ENCODE measurements around the gene ERC2.
"Not testable (repeated sequence)": the region's sequence is repeated elsewhere in the genome, so short reads cannot be mapped to it uniquely, and the experiment has no call there.

The ERC2 gene

GRCh38 chr3:56468184-56469106, at the start of gene ERC2:
Gene ERC2, minus strand, starts transcription at chr3:56468467.
- DNase-seq, result no peak

GRCh38 chr3:56502738-56503137, 34.5 kb upstream of the ERC2 start:
- no peak for DNase-seq

- not testable (repeated sequence) for DNase-seq
Measured at GRCh38 chr3:56496376-56496775, 28.1 kb upstream of the ERC2 start.

GRCh38 chr3:56494679-56495322, 26.5 kb upstream of the ERC2 start:
- peak; percentile 45 for DNase-seq

GRCh38 chr3:56491566-56491965, 23.3 kb upstream of the ERC2 start:
- no peak for DNase-seq

GRCh38 chr3:56488812-56489600, 20.7 kb upstream of the ERC2 start:
- DNase-seq, result no peak

GRCh38 chr3:56484525-56485032, 16.3 kb upstream of the ERC2 start:
- DNase-seq, result no peak

GRCh38 chr3:56484122-56484521, 15.9 kb upstream of the ERC2 start:
- DNase-seq, result no peak

- no peak for DNase-seq
Measured at GRCh38 chr3:56477646-56478045, 9.4 kb upstream of the ERC2 start.

- no peak for DNase-seq
Measured at GRCh38 chr3:56476771-56477170, 8.5 kb upstream of the ERC2 start.

- no peak for DNase-seq
Measured at GRCh38 chr3:56471771-56472170, 3.5 kb upstream of the ERC2 start.

GRCh38 chr3:56469141-56469540, 874 bp upstream of the ERC2 start:
- no peak for DNase-seq

- DNase-seq, result no peak
Measured at GRCh38 chr3:56467801-56468183, 475 bp downstream of the ERC2 start.

GRCh38 chr3:56467108-56467507, 1.2 kb downstream of the ERC2 start:
- no peak for DNase-seq

GRCh38 chr3:56459719-56460118, 8.5 kb downstream of the ERC2 start:
- no peak for DNase-seq

- no peak for DNase-seq
Measured at GRCh38 chr3:56459104-56459496, 9.2 kb downstream of the ERC2 start.

GRCh38 chr3:56458496-56459103, 9.7 kb downstream of the ERC2 start:
- DNase-seq, result no peak

GRCh38 chr3:56456117-56456516, 12.2 kb downstream of the ERC2 start:
- DNase-seq, result no peak

GRCh38 chr3:56453011-56453410, 15.3 kb downstream of the ERC2 start:
- DNase-seq, result no peak

- DNase-seq, result no peak
Measured at GRCh38 chr3:56452085-56452484, 16.2 kb downstream of the ERC2 start.

- no peak for DNase-seq
Measured at GRCh38 chr3:56443372-56443771, 24.9 kb downstream of the ERC2 start.

- DNase-seq, result no peak
Measured at GRCh38 chr3:56428667-56429066, 39.6 kb downstream of the ERC2 start.

- DNase-seq, result no peak
Measured at GRCh38 chr3:56424885-56425284, 43.4 kb downstream of the ERC2 start.
